Prostate gland (tissue), 2 donors: Measurements from ENCODE around the gene ROR1.

Source experiments
- POLR2A ChIP-seq: fragments of 450-650 bp; IDR thresholded peaks from one replicate; pipeline ENCODE4 v1.6.1; 2016; ENCODE audit warnings: antibody characterized with exemption, mild to moderate bottlenecking
- TF ChIP-seq, protein P1 (sequence below), 4 experiments: fragments of 200-600 bp in 2 of 4; fragments of 450-650 bp in 2 of 4; sonication (generic) in 2 of 4; IDR thresholded peaks; 1 replicate in 3 of 4; 2 replicates in 1 of 4; pipeline ENCODE4 v1.5.1; 2016 to 2019; ENCODE audit warnings: antibody characterized with exemption in 4 of 4, mild to moderate bottlenecking in 2 of 4, moderate library complexity in 2 of 4

DNA sequence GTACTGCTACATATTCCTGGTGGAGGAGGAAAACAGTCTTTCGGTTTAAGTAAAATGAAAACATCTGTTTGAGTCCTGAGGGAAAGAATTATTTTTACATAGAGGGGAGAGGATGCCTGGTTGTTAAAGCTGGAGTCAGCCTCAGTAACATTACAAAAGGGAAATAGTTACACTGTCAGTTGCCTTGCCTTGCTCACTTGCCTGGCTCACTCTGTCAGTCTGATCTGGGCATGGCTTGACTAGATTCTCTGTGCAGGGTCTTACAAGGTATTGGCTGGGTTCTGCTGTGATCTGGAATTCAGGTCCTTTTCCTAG lies 421.2 kb downstream of the ROR1 start:
- TF ChIP-seq POLR2A: no peak
- TF ChIP-seq, protein P1, sequence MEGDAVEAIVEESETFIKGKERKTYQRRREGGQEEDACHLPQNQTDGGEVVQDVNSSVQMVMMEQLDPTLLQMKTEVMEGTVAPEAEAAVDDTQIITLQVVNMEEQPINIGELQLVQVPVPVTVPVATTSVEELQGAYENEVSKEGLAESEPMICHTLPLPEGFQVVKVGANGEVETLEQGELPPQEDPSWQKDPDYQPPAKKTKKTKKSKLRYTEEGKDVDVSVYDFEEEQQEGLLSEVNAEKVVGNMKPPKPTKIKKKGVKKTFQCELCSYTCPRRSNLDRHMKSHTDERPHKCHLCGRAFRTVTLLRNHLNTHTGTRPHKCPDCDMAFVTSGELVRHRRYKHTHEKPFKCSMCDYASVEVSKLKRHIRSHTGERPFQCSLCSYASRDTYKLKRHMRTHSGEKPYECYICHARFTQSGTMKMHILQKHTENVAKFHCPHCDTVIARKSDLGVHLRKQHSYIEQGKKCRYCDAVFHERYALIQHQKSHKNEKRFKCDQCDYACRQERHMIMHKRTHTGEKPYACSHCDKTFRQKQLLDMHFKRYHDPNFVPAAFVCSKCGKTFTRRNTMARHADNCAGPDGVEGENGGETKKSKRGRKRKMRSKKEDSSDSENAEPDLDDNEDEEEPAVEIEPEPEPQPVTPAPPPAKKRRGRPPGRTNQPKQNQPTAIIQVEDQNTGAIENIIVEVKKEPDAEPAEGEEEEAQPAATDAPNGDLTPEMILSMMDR (IDR thresholded peaks at IDR 0.05): no peak
